Astrocyte (in vitro differentiated cells and primary cell): ENCODE results near the gene SYNE1. TPM values are rescaled to one million over a fixed set of nuclear protein-coding genes. Genes with fewer than 3 reads are reported as not detected.

ENCODE experiments used
- DNase-seq: peaks from one replicate; pipeline ENCODE4 v3.0.0-alpha.2; 2010; ENCODE audit warnings: low read depth
- FAIRE-seq: peaks from 2 replicates; lab custom pipeline; 2011; peaks lifted over from hg19 to GRCh38; lab: Jason Lieb, UNC
- H2AFZ ChIP-seq: 2 replicates; pipeline ENCODE4 v1.6.0; 2012; ENCODE audit warnings: low read depth, low read length, inconsistent platforms
- H3K27ac ChIP-seq: 2 replicates; pipeline ENCODE4 v1.5.1; 2011; ENCODE audit warnings: low read depth, low read length, inconsistent platforms
- H3K27me3 ChIP-seq: 2 replicates; pipeline ENCODE4 v1.6.0; 2011; ENCODE audit warnings: low read length, inconsistent platforms; ENCODE audit not compliant: insufficient read depth
- H3K36me3 ChIP-seq: 2 replicates; pipeline ENCODE4 v1.5.1; 2011; ENCODE audit warnings: low read length, inconsistent platforms; ENCODE audit not compliant: insufficient read depth
- H3K4me1 ChIP-seq: 2 replicates; pipeline ENCODE4 v1.5.1; 2011; ENCODE audit warnings: low read length, inconsistent platforms; ENCODE audit not compliant: insufficient read depth
- H3K4me2 ChIP-seq: 2 replicates; pipeline ENCODE4 v1.6.0; 2012; ENCODE audit warnings: low read length, inconsistent platforms
- H3K4me3 ChIP-seq: 2 replicates; pipeline ENCODE4 v1.5.1; 2011; ENCODE audit warnings: low read depth, mild to moderate bottlenecking, low read length, inconsistent platforms; ENCODE audit not compliant: insufficient read depth
- H3K79me2 ChIP-seq: 2 replicates; pipeline ENCODE4 v1.6.0; 2012; ENCODE audit warnings: mild to moderate bottlenecking, low read length, inconsistent platforms; ENCODE audit not compliant: insufficient read depth
- H3K9ac ChIP-seq: 2 replicates; pipeline ENCODE4 v1.6.0; 2012; ENCODE audit warnings: mild to moderate bottlenecking, low read length, inconsistent platforms
- H3K9me3 ChIP-seq: 2 replicates; pipeline ENCODE4 v1.5.1; 2012; ENCODE audit warnings: low read depth, mild to moderate bottlenecking, low read length, inconsistent platforms; ENCODE audit not compliant: insufficient read depth
- H4K20me1 ChIP-seq: 2 replicates; pipeline ENCODE4 v1.6.0; 2012; ENCODE audit warnings: low read length, inconsistent platforms; ENCODE audit not compliant: insufficient read depth
- H3K27ac Mint-ChIP-seq: one replicate; pipeline ENCODE4 v1.8.0; 2021; ENCODE audit warnings: mild to moderate bottlenecking, mixed read lengths; ENCODE audit not compliant: unreplicated experiment
- H3K27me3 Mint-ChIP-seq: one replicate; pipeline ENCODE4 v1.8.0; 2021; ENCODE audit warnings: low read depth, mixed read lengths; ENCODE audit not compliant: unreplicated experiment
- H3K36me3 Mint-ChIP-seq: one replicate; pipeline ENCODE4 v1.8.0; 2021; ENCODE audit warnings: low read depth, mixed read lengths; ENCODE audit not compliant: unreplicated experiment
- H3K4me1 Mint-ChIP-seq: one replicate; pipeline ENCODE4 v1.8.0; 2021; ENCODE audit warnings: low read depth, mixed read lengths; ENCODE audit not compliant: unreplicated experiment
- H3K4me3 Mint-ChIP-seq: one replicate; pipeline ENCODE4 v1.8.0; 2021; ENCODE audit warnings: mild to moderate bottlenecking, moderate library complexity, mixed read lengths; ENCODE audit not compliant: unreplicated experiment
- H3K9me3 Mint-ChIP-seq: one replicate; pipeline ENCODE4 v1.8.0; 2021; ENCODE audit warnings: mild to moderate bottlenecking, mixed read lengths; ENCODE audit not compliant: unreplicated experiment
- CTCF ChIP-seq: IDR thresholded peaks from 2 replicates; pipeline ENCODE4 v1.5.1; 2011; ENCODE audit warnings: low read depth, mild to moderate bottlenecking, inconsistent platforms, low read length, moderate library complexity; ENCODE audit not compliant: insufficient read depth
- EZH2 ChIP-seq: IDR thresholded peaks from 2 replicates; pipeline ENCODE4 v1.6.1; 2012; ENCODE audit warnings: mild to moderate bottlenecking, low read length, inconsistent platforms; ENCODE audit not compliant: insufficient read depth
- total RNA-seq: library from RNA; stranded (reverse); gene quantifications from 2 replicates; pipeline ENCODE4 v1.2.1, GENCODE V29; 2021

Gene SYNE1
- total RNA-seq, 1 donor from 2014 or later: 66.5 TPM

- Mint-ChIP-seq H3K36me3 (peaks cover 37% of the 10 kb centered on the region), H3K4me3 (no peak overlapping the region), H3K9me3 (no peaks in the 10 kb centered on the region), H3K4me1 (no peaks in the 10 kb centered on the region), H3K27me3 (no peaks in the 10 kb centered on the region), H3K27ac (no peak overlapping the region)
- TF ChIP-seq EZH2 (no peak), CTCF (no peak)
- DNase-seq (no peak), FAIRE-seq (no peak)
- H3K9me3 ChIP-seq: no peaks in the 10 kb centered on the region
- no peaks in the 10 kb centered on the region for H3K27me3 ChIP-seq
- no peak overlapping the region for H3K27ac ChIP-seq
- no peak overlapping the region for H3K9ac ChIP-seq
- H3K36me3 ChIP-seq: peaks cover 57% of the 10 kb centered on the region
- H3K4me2 ChIP-seq: no peak overlapping the region
- no peaks in the 10 kb centered on the region for H3K79me2 ChIP-seq
- H3K4me3 ChIP-seq: no peak overlapping the region
- H3K4me1 ChIP-seq: peaks cover 3% of the 10 kb centered on the region
- no peaks in the 10 kb centered on the region for H4K20me1 ChIP-seq
- no peak overlapping the region for H2AFZ ChIP-seq
Measured at GRCh38 chr6:152351742-152352141, 285.4 kb downstream of the SYNE1 start.

- Mint-ChIP-seq H3K36me3 (peaks cover 38% of the 10 kb centered on the region), H3K4me1 (no peaks in the 10 kb centered on the region), H3K27me3 (no peaks in the 10 kb centered on the region), H3K9me3 (no peaks in the 10 kb centered on the region), H3K4me3 (no peak overlapping the region), H3K27ac (no peak overlapping the region)
- no peak overlapping the region for H3K4me3 ChIP-seq
- H3K4me1 ChIP-seq: peaks cover 3% of the 10 kb centered on the region
- H3K27ac ChIP-seq: no peak overlapping the region
- no peak overlapping the region for H3K9ac ChIP-seq
- H3K79me2 ChIP-seq: no peaks in the 10 kb centered on the region
- no peak for FAIRE-seq
- H4K20me1 ChIP-seq: no peaks in the 10 kb centered on the region
- H3K9me3 ChIP-seq: no peaks in the 10 kb centered on the region
- H3K4me2 ChIP-seq: no peak overlapping the region
- TF ChIP-seq CTCF: no peak
- TF ChIP-seq EZH2: no peak
- H3K36me3 ChIP-seq: peaks cover 59% of the 10 kb centered on the region
- no peaks in the 10 kb centered on the region for H3K27me3 ChIP-seq
- DNase-seq: no peak
- H2AFZ ChIP-seq: no peak overlapping the region
Measured at GRCh38 chr6:152351110-152351509, 286.1 kb downstream of the SYNE1 start.

DNA sequence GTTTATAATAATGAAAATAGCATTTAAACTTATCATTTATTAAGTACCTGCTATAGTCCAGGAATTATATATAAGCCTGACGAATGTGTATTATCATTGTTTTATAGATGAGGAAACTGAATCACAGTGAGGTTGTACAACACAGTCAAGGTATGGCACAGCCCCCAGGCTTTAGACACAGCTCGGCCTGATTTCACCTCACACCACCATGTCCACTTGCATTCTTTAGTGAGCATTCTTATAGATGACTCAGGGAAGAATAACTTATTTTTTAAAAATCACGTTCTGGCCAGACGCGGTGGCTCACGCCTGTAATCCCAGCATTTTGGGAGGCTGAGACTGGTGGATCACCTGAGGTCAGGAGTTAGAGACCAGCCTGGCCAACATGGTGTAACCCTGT lies 289.0 kb downstream of the SYNE1 start:
- Mint-ChIP-seq H3K4me1 (no peaks in the 10 kb centered on the region), H3K27ac (no peak overlapping the region), H3K36me3 (peaks cover 24% of the 10 kb centered on the region), H3K27me3 (no peaks in the 10 kb centered on the region), H3K9me3 (no peaks in the 10 kb centered on the region), H3K4me3 (no peak overlapping the region)
- Histone ChIP-seq H3K4me1 (peaks cover 3% of the 10 kb centered on the region), H3K9ac (no peak overlapping the region), H3K36me3 (peaks cover 52% of the 10 kb centered on the region), H3K4me2 (no peak overlapping the region), H4K20me1 (no peaks in the 10 kb centered on the region), H3K79me2 (no peaks in the 10 kb centered on the region), H3K27me3 (no peaks in the 10 kb centered on the region), H3K27ac (no peak overlapping the region), H3K4me3 (no peak overlapping the region), H2AFZ (no peak overlapping the region), H3K9me3 (no peaks in the 10 kb centered on the region)
- DNase-seq (peak; percentile 5), FAIRE-seq (no peak)
- TF ChIP-seq CTCF: no peak
- no peak for TF ChIP-seq EZH2
